ENCODE data around the gene PHRF1. TPM values are rescaled to one million over a fixed set of nuclear protein-coding genes. Genes with fewer than 3 reads are reported as not detected.

PHRF1 gene
- 18.5 TPM for total RNA-seq
- long read RNA-seq, partial matches to known transcripts: 23 of 27 reads
- long read RNA-seq, other reads (novel, unspliced or antisense): 4 of 27 reads

- intact Hi-C loops (cut with micrococcal nuclease): no loop called here
- peak; percentile 98 for DNase-seq
- peak; percentile 91 for ATAC-seq
These were observed at the start of gene PHRF1 for GRCh38 chr11:575996-576768. Gene PHRF1, plus strand, starts transcription at chr11:576470. Its CDS starts 5,043 bp downstream, at chr11:581513.

GRCh38 chr11:528166-528814, 48.0 kb upstream of the PHRF1 start:
- ATAC-seq: no peak
- intact Hi-C loops (cut with micrococcal nuclease): no loop called here

GRCh38 chr11:528815-529727, 47.2 kb upstream of the PHRF1 start:
- peak; percentile 28 for DNase-seq

More at GRCh38 chr11:528166-528814, 48.0 kb upstream of the PHRF1 start:
- peak; percentile 24 for DNase-seq

GRCh38 chr11:529728-530411, 46.4 kb upstream of the PHRF1 start:
- DNase-seq (peak; percentile 21), ATAC-seq (no peak)
- intact Hi-C loops (cut with micrococcal nuclease): no loop called here

More at GRCh38 chr11:528815-529727, 47.2 kb upstream of the PHRF1 start:
- no peak for ATAC-seq
- intact Hi-C loops (cut with micrococcal nuclease): no loop called here

- intact Hi-C loops (cut with micrococcal nuclease): no loop called here
- DNase-seq: peak; percentile 32
- no peak for ATAC-seq
These were observed 45.1 kb upstream of the PHRF1 start for GRCh38 chr11:530960-531831.

- ATAC-seq: no peak
- intact Hi-C loops (cut with micrococcal nuclease): no loop called here
- peak; percentile 27 for DNase-seq
These were observed 44.2 kb upstream of the PHRF1 start for GRCh38 chr11:531919-532526.

GRCh38 chr11:532527-532985, 43.7 kb upstream of the PHRF1 start:
- peak; percentile 35 for DNase-seq
- intact Hi-C loops (cut with micrococcal nuclease): no loop called here
- no peak for ATAC-seq

- DNase-seq: peak; percentile 36
- intact Hi-C loops (cut with micrococcal nuclease): no loop called here
- ATAC-seq: no peak
These were observed 43.2 kb upstream of the PHRF1 start for GRCh38 chr11:532986-533585.

- intact Hi-C loops (cut with micrococcal nuclease): no loop called here
- DNase-seq: peak; percentile 37
- no peak for ATAC-seq
These were observed 42.5 kb upstream of the PHRF1 start for GRCh38 chr11:533586-534395.

GRCh38 chr11:534396-535209, 41.7 kb upstream of the PHRF1 start:
- DNase-seq (peak; percentile 52), ATAC-seq (peak; percentile 1)
- intact Hi-C loops (cut with micrococcal nuclease): no loop called here

- DNase-seq (no peak), ATAC-seq (no peak)
- intact Hi-C loops (cut with micrococcal nuclease): no loop called here
These were observed 41.1 kb upstream of the PHRF1 start for GRCh38 chr11:535210-535518.

GRCh38 chr11:535519-536454, 40.5 kb upstream of the PHRF1 start, which contains the start of gene HRAS:
Gene HRAS, minus strand, starts transcription at chr11:535576.
- intact Hi-C loops (cut with micrococcal nuclease): no loop called here
- DNase-seq (peak; percentile 97), ATAC-seq (peak; percentile 93)

GRCh38 chr11:536841-537621, 39.2 kb upstream of the PHRF1 start, which contains the start of gene LRRC56:
Gene LRRC56, plus strand, starts transcription at chr11:537527. Its CDS starts 3,158 bp downstream, at chr11:540685.
- intact Hi-C loops (cut with micrococcal nuclease): no loop called here
- ATAC-seq: peak; percentile 16

More at GRCh38 chr11:536841-537621, 39.2 kb upstream of the PHRF1 start, which contains the start of gene LRRC56:
- peak; percentile 85 for DNase-seq
